ENCODE results near the gene HTR3C. TPM values are rescaled to one million over a fixed set of nuclear protein-coding genes. Genes with fewer than 3 reads are reported as not detected.
A peak's percentile ranks its signal among the peaks of the same experiment; 100 is the strongest.
"Not testable (repeated sequence)": the region's sequence is repeated elsewhere in the genome, so short reads cannot be mapped to it uniquely, and the experiment has no call there.

HTR3C gene
- polyA plus RNA-seq (2013, experiment 1 of 2; ENCODE audit: insufficient read length): not detected
- polyA plus RNA-seq (2013, experiment 2 of 2; ENCODE audit: insufficient read length): not detected

GRCh38 chr3:184052767-184053166 lies at the start of gene HTR3C:
Gene HTR3C, plus strand, starts transcription at chr3:184053047. Its CDS starts 34 bp downstream, at chr3:184053081.
- DNase-seq: no peak

GRCh38 chr3:184003187-184003967 lies 49.5 kb upstream of the HTR3C start:
- DNase-seq: peak; percentile 85

GRCh38 chr3:184004476-184004875 lies 48.4 kb upstream of the HTR3C start:
- DNase-seq: no peak

GRCh38 chr3:184005941-184006507 lies 46.8 kb upstream of the HTR3C start:
- DNase-seq: peak; percentile 40

- DNase-seq: not testable (repeated sequence)
Measured at GRCh38 chr3:184007143-184007813, 45.6 kb upstream of the HTR3C start.

GRCh38 chr3:184008161-184008560 lies 44.7 kb upstream of the HTR3C start:
- DNase-seq: no peak

- DNase-seq: no peak
Measured at GRCh38 chr3:184011230-184011876, 41.5 kb upstream of the HTR3C start.

- no peak for DNase-seq
Measured at GRCh38 chr3:184011937-184012889, 40.6 kb upstream of the HTR3C start.

- DNase-seq: no peak
Measured at GRCh38 chr3:184015381-184016019, 37.3 kb upstream of the HTR3C start.

- no peak for DNase-seq
Measured at GRCh38 chr3:184016169-184016570, 36.7 kb upstream of the HTR3C start.

GRCh38 chr3:184016811-184017671 lies 35.8 kb upstream of the HTR3C start:
- peak; percentile 50 for DNase-seq

- peak; percentile 95 for DNase-seq
Measured at GRCh38 chr3:184017672-184018423, 35.0 kb upstream of the HTR3C start, which contains the start of gene ABCC5. Gene ABCC5, minus strand, starts transcription at chr3:184017884. Its CDS starts 3,492 bp downstream, at chr3:184014392.

- no peak for DNase-seq
Measured at GRCh38 chr3:184018424-184018973, 34.3 kb upstream of the HTR3C start.

GRCh38 chr3:184022323-184022722 lies 30.5 kb upstream of the HTR3C start:
- peak; percentile 31 for DNase-seq

- not testable (repeated sequence) for DNase-seq
Measured at GRCh38 chr3:184025256-184025655, 27.6 kb upstream of the HTR3C start.

GRCh38 chr3:184028275-184028890 lies 24.5 kb upstream of the HTR3C start:
- not testable (repeated sequence) for DNase-seq

GRCh38 chr3:184029443-184029842 lies 23.4 kb upstream of the HTR3C start:
- no peak for DNase-seq

GRCh38 chr3:184030536-184030935 lies 22.3 kb upstream of the HTR3C start:
- no peak for DNase-seq
